Type B pancreatic cell (in vitro differentiated cells): ENCODE results near the gene PSME2. TPM values are rescaled to one million over a fixed set of nuclear protein-coding genes. Genes with fewer than 3 reads are reported as not detected.

ENCODE experiments used
- DNase-seq: peaks from one replicate; pipeline ENCODE4 v3.0.0; 2021; ENCODE audit warnings: mixed read lengths; ENCODE audit not compliant: unreplicated experiment; ENCODE audit errors: extremely low spot score
- H3K27ac Mint-ChIP-seq: 2 replicates; pipeline ENCODE4 v1.8.0; 2021; ENCODE audit warnings: mild to moderate bottlenecking, mixed read lengths
- H3K27me3 Mint-ChIP-seq: 2 replicates; pipeline ENCODE4 v1.8.0; 2021; ENCODE audit warnings: mixed read lengths
- H3K36me3 Mint-ChIP-seq: 2 replicates; pipeline ENCODE4 v1.8.0; 2021; ENCODE audit warnings: mixed read lengths
- H3K4me1 Mint-ChIP-seq: one replicate; pipeline ENCODE4 v1.8.0; 2021; ENCODE audit warnings: mixed read lengths; ENCODE audit not compliant: unreplicated experiment
- H3K4me3 Mint-ChIP-seq: 2 replicates; pipeline ENCODE4 v1.8.0; 2021; ENCODE audit warnings: mild to moderate bottlenecking, mixed read lengths
- H3K9me3 Mint-ChIP-seq: 2 replicates; pipeline ENCODE4 v1.8.0; 2021; ENCODE audit warnings: mixed read lengths
- CTCF ChIP-seq: fragments of 200-600 bp; sonication (generic); conservative IDR thresholded peaks from 2 replicates; pipeline ENCODE4 v1.5.0; 2021; ENCODE audit warnings: antibody characterized with exemption, mild to moderate bottlenecking
- total RNA-seq: library from RNA; stranded (reverse); gene quantifications from 2 replicates; pipeline ENCODE4 v1.2.1, GENCODE V29; 2021; ENCODE audit warnings: low replicate concordance

Gene PSME2
- total RNA-seq, 1 donor from 2014 or later, result 155 TPM

- DNase-seq, result no peak
- Mint-ChIP-seq H3K27ac (no peak overlapping the region), H3K4me3 (no peak overlapping the region), H3K36me3 (peaks cover 22% of the 10 kb centered on the region), H3K27me3 (no peaks in the 10 kb centered on the region), H3K9me3 (no peaks in the 10 kb centered on the region), H3K4me1 (peaks cover 29% of the 10 kb centered on the region)
- TF ChIP-seq CTCF, result no peak
Observed at GRCh38 chr14:24190416-24190815, 44.0 kb upstream of the PSME2 start.

- Mint-ChIP-seq H3K4me1 (peaks cover 25% of the 10 kb centered on the region), H3K27me3 (no peaks in the 10 kb centered on the region), H3K27ac (peak overlapping the region; percentile 88), H3K36me3 (peaks cover 20% of the 10 kb centered on the region), H3K9me3 (no peaks in the 10 kb centered on the region), H3K4me3 (peak overlapping the region; percentile 92)
- no peak for TF ChIP-seq CTCF
- DNase-seq, result no peak
Observed at GRCh38 chr14:24189460-24189859, 43.0 kb upstream of the PSME2 start.

GRCh38 chr14:24189059-24189375 is 42.6 kb upstream of the PSME2 start:
- no peaks in the 10 kb centered on the region for H3K27me3 Mint-ChIP-seq
- DNase-seq, result no peak
- TF ChIP-seq CTCF, result no peak
- H3K9me3 Mint-ChIP-seq, result no peaks in the 10 kb centered on the region
- peaks cover 21% of the 10 kb centered on the region for H3K4me1 Mint-ChIP-seq
- H3K36me3 Mint-ChIP-seq, result peaks cover 16% of the 10 kb centered on the region
- H3K27ac Mint-ChIP-seq, result peak overlapping the region; percentile 88
- H3K4me3 Mint-ChIP-seq, result peak overlapping the region; percentile 92

- Mint-ChIP-seq H3K27me3 (no peaks in the 10 kb centered on the region), H3K27ac (peak within 1 kb of the TSS; percentile 88), H3K4me1 (peaks cover 19% of the 10 kb centered on the region), H3K36me3 (peaks cover 15% of the 10 kb centered on the region), H3K4me3 (peak within 1 kb of the TSS; percentile 92), H3K9me3 (no peaks in the 10 kb centered on the region)
- DNase-seq, result peak; percentile 94
- no peak for TF ChIP-seq CTCF
Observed at GRCh38 chr14:24188251-24189058, 42.0 kb upstream of the PSME2 start, which contains the start of gene IPO4. Gene IPO4 (minus strand): TSS chr14:24188816. CDS start chr14:24188787, 29 bp downstream.

GRCh38 chr14:24187539-24187915 is 41.1 kb upstream of the PSME2 start:
- H3K9me3 Mint-ChIP-seq, result no peaks in the 10 kb centered on the region
- no peak for DNase-seq
- H3K36me3 Mint-ChIP-seq, result peaks cover 9% of the 10 kb centered on the region
- no peak for TF ChIP-seq CTCF
- H3K27ac Mint-ChIP-seq, result peak overlapping the region; percentile 88
- no peaks in the 10 kb centered on the region for H3K27me3 Mint-ChIP-seq
- H3K4me3 Mint-ChIP-seq, result peak overlapping the region; percentile 92
- H3K4me1 Mint-ChIP-seq, result peaks cover 19% of the 10 kb centered on the region
